Measurements from ENCODE around the gene ADCY10. TPM values are rescaled to one million over a fixed set of nuclear protein-coding genes. Genes with fewer than 3 reads are reported as not detected.

ADCY10 gene
- total and polyA plus RNA-seq, 2 of the 8 experiments (the other 6 are each of a cell fraction or from before 2014, with no cell fraction given): 0.02 TPM; not detected in 1

DNA sequence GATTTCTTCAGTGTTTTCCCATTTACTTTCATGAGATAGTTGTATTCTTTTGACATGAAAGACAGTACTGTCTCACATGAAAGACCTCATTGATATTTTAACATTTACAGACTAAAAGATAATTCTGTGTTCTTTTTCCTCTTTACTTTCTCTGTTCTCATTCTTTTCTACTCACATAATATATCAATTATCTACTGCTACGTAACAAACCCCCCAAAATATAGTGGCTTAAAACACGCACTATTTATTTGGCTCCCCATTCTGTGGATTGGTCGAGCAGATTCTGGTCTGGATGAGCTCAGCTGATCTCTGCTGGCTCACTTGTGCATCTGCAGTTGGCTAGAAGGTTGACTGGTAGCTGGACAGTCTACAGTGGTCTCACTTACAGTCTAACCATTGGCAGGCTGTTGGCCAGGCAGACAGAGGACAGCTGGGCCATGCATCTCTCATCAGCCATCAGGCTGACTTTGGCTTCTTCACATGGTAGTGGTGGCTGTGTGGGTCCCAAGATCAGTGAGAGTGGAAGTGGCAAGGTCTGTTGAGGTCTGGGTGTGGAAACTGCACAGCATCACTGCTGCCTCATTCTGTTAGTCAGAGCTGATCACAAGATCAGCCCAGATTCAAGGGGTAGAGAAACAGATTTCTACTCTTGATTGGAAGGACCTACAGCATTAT lies 128.9 kb downstream of the ADCY10 start:
- Histone ChIP-seq H3K9me3 (ENCODE audit: insufficient read depth in 2 of 2, low read depth in 1 of 2, low read length in 1 of 2) (no peaks in the 10 kb centered on the region), H2AFZ (ENCODE audit: low read length) (no peak overlapping the region), H2BK15ac (ENCODE audit: low read length) (no peak overlapping the region), H4K20me1 (replicated peaks in 1 of 2; ENCODE audit: control insufficient read depth in 1 of 2, insufficient read depth in 2 of 2, low read length in 2 of 2) (no peaks in the 10 kb centered on the region), H3K18ac (ENCODE audit: extremely low read depth, low read length) (no peak overlapping the region), H3K4me1 (replicated peaks in 1 of 4; ENCODE audit: control insufficient read depth in 3 of 4, insufficient read depth in 4 of 4, low read length in 3 of 4) (no peaks in the 10 kb centered on the region), H3K23me2 (ENCODE audit: low read depth, low read length) (no peaks in the 10 kb centered on the region), H3K4me2 (ENCODE audit: insufficient read depth in 1 of 2, low read depth in 2 of 2, low read length in 2 of 2) (no peak overlapping the region), H3K36me3 (ENCODE audit: control insufficient read depth in 2 of 4, insufficient read depth in 4 of 4, low read length in 3 of 4) (peaks cover 0 to 21% (median 15%) of the 10 kb centered on the region in 4 experiments; a peak in 6 of 8 replicates), H4K5ac (ENCODE audit: insufficient read length, low read depth, low read length) (no peak overlapping the region), H4K91ac (replicated peaks; ENCODE audit: insufficient read length, low read length) (no peak overlapping the region), H2BK20ac (ENCODE audit: low read length) (no peak overlapping the region), H3K27me3 (replicated peaks in 1 of 4; ENCODE audit: control insufficient read depth in 3 of 4, extremely low read depth in 1 of 4, insufficient read depth in 3 of 4, low read length in 3 of 4) (no peaks in the 10 kb centered on the region), H3K23ac (ENCODE audit: insufficient read length) (no peak overlapping the region), H2BK5ac (ENCODE audit: low read depth, low read length) (no peak overlapping the region), H3K79me1 (ENCODE audit: low read depth, low read length) (no peaks in the 10 kb centered on the region; the same call in 1 of the 2 replicates), H3K27ac (ENCODE audit: low read depth, low read length) (no peak overlapping the region), H3K14ac (ENCODE audit: insufficient read length) (no peak overlapping the region), H4K8ac (ENCODE audit: extremely low read depth, insufficient read depth, low read length) (no peak overlapping the region), H3K4me3 (ENCODE audit: extremely low read depth in 1 of 4, insufficient read depth in 2 of 4, low read depth in 3 of 4, low read length in 4 of 4) (no peak overlapping the region), H3K56ac (replicated peaks; ENCODE audit: insufficient read length, low read depth, low read length) (no peak overlapping the region), H3K9ac (replicated peaks in 1 of 4; ENCODE audit: extremely low read depth in 1 of 4, low read depth in 3 of 4, low read length in 3 of 4) (no peak overlapping the region), H2BK12ac (ENCODE audit: low read depth, low read length) (no peak overlapping the region), H2BK120ac (replicated peaks; ENCODE audit: low read depth, low read length) (no peak overlapping the region), H2AK5ac (ENCODE audit: low read depth, low read length) (no peak overlapping the region), H3K4ac (replicated peaks; ENCODE audit: insufficient read length, low read depth, low read length) (no peak overlapping the region), H3K79me2 (ENCODE audit: control insufficient read depth in 1 of 2, insufficient read depth in 2 of 2, low read length in 2 of 2) (no peaks in the 10 kb centered on the region)
- TF ChIP-seq CHD1 (IDR thresholded peaks at IDR 0.05; ENCODE audit: low read depth, low read length) (no peak), NANOG (IDR thresholded peaks at IDR 0.05; ENCODE audit: insufficient read depth, low read depth, low read length, poor library complexity, severe bottlenecking) (no peak), RFX5 (IDR thresholded peaks at IDR 0.05; ENCODE audit: borderline replicate concordance, low read depth, low read length) (no peak), RXRA (IDR thresholded peaks at IDR 0.05; ENCODE audit: insufficient read depth, low read depth, low read length) (no peak), GTF2F1 (IDR thresholded peaks at IDR 0.05; ENCODE audit: borderline replicate concordance, low read depth, low read length) (no peak), SP1 (IDR thresholded peaks at IDR 0.05; ENCODE audit: low read depth, low read length) (no peak), TAF1 (IDR thresholded peaks at IDR 0.05; ENCODE audit: low read depth, low read length) (no peak), BACH1 (IDR thresholded peaks at IDR 0.05; ENCODE audit: low read length) (no peak), CBX5 (IDR thresholded peaks at IDR 0.05; ENCODE audit: low read depth, low read length) (no peak), KDM4A (IDR thresholded peaks at IDR 0.05; ENCODE audit: low read depth, low read length, severe bottlenecking) (no peak)
- TF ChIP-seq, protein P1, sequence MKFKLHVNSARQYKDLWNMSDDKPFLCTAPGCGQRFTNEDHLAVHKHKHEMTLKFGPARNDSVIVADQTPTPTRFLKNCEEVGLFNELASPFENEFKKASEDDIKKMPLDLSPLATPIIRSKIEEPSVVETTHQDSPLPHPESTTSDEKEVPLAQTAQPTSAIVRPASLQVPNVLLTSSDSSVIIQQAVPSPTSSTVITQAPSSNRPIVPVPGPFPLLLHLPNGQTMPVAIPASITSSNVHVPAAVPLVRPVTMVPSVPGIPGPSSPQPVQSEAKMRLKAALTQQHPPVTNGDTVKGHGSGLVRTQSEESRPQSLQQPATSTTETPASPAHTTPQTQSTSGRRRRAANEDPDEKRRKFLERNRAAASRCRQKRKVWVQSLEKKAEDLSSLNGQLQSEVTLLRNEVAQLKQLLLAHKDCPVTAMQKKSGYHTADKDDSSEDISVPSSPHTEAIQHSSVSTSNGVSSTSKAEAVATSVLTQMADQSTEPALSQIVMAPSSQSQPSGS (IDR thresholded peaks at IDR 0.05; ENCODE audit: low read length): no peak
- no peak for FAIRE-seq
- CTCF ChIA-PET (ENCODE audit: partially characterized antibody): interaction anchor here (1.2 kb wide), 1 partner anchor 11 kb away, joined by 4 read pairs; no protein-coding TSS in a partner anchor
- POLR2A ChIA-PET (ENCODE audit: partially characterized antibody): no interaction called here
- DNase-seq (ENCODE audit: low read depth in 1 of 2, low spot score in 2 of 2): no peak
- 82 to 100% methylated on average over 2 to 3 of the region's 3 CpGs for WGBS, 2 experiments (ENCODE audit: extremely low coverage in 1 of 2, insufficient coverage in 1 of 2, insufficient read length in 1 of 2, insufficient replicate concordance in 2 of 2, low coverage in 1 of 2, low lambda C conversion rate in 2 of 2, missing lambda C conversion rate in 1 of 2)
